T-helper 2 cell treated with Interferon-gamma antibody and Interleukin-4, amounts not matched to agents 100 ng/mL and 5 ng/mL, for 36 hours (primary cell): ENCODE results near the gene DTNB. TPM values are rescaled to one million over a fixed set of nuclear protein-coding genes. Genes with fewer than 3 reads are reported as not detected.

Experiments used
- intact Hi-C: fragments of 100-400 bp; cut with micrococcal nuclease; formaldehyde crosslinking; loops from one replicate; pipeline ENCODE4 v1.15.1; 2023
- total RNA-seq: library from RNA; stranded (reverse); gene quantifications from 2 replicates; pipeline ENCODE4 v1.2.3, GENCODE V29; 2022

Gene DTNB
- total RNA-seq, 1 donor from 2014 or later = 24.7 TPM

DNA sequence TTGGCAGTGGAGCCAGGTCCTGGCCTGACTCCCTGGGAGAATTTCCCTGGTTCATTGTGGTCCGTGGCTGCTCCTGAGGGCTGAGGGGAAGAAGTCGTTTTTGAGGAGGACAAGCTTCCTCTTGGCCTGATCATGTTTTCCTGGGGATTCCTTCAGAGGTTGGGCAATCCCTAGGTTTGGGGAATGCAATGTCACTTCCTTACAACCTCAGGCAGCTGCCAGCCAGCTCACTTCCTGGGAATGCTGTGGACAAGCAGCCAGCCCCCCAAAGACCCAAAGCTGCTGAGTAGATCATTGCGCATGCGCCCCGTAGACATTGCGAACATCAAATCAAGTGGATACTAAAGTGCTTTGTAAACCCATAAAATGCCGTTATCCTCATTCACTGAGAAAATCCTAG lies 324.0 kb downstream of the DTNB start:
- intact Hi-C loops = loop anchor here (10.0 kb wide), 1 partner anchor 325 kb away; the partner anchor contains the start of gene DTNB

DNA sequence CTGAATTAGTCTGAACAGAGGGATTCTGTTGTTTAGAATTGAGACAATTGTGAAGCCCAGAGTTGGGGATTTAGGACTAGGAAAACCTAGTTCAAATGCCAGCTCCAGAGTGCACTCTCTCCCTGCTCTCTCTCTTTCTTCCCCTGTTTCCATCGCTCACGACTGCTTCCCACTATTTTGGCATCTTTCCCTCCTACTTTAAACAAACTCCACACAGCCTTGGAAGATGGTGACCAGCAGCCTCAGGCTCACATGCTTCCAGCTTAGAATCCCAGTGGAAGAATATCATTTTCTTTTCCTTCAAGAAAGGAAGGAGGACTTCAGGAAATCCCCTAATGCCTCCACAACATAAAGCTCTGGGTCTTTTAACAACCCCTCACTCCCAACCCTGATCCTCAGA lies 325.5 kb downstream of the DTNB start:
- intact Hi-C loops = loop anchor here (10.0 kb wide), 1 partner anchor 327 kb away; the partner anchor contains the start of gene DTNB

DNA sequence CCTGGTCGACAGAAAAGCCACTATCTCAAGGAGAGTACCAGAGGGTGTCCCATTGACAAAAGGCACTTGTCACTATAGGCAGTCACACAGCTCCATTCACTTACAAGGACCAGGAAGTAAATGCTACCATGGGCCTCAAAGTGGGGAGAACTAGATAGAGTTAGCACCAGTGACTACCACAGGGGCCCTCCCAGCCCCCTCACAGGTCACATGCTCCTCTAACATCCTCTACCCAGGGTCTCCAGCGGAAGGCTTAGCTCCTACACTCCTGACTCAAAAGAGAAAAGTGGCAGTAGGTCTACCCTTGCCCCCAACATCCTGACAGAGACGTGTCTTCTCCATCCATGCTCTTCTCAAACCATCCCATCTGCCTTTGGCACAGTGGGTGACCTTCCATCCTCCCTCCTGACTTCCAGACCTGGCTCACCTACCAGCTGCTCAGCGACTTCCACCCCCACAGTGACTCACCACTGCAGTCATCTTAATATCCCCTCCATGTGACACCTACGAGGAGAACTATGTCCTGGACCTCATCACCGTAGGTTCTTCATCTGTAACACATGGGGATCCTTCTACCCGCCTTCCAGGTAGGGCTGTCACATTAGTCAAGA lies 326.1 kb downstream of the DTNB start:
- intact Hi-C loops = loop anchor here (10.0 kb wide), 1 partner anchor 327 kb away; the partner anchor contains the start of gene DTNB

DNA sequence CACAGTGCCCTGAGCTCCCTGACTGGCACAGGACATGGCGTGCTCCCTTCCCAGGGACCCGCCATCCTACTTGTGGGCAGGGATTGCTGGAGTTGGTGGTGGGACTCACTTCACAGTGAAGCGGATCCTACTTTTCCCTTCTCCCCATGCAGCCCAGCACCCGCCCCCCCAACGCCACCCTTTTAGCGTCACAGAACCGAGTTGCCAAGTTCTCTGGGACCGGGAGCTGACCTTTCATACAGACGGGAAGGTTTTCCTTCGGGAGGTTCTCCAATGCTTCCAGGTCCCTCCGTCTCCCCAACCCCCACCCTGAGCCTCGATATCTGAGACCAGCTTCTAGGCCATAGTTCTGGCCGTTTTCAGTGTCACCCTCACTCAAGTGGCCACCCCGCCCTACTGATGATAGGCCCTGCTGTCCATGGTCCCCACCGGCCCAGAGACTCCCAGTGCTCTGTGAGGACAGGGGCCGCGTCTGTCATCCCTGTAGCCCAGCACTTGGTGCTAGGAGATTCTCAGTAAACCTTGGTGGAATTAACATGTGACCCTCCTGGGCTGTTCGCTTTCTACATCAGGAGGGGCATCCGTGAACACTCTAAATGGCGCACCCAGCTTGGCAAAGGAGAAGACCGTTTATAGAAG lies 330.1 kb downstream of the DTNB start:
- intact Hi-C loops = loop anchor here (5.0 to 10.0 kb wide), 2 partner anchors 41 to 331 kb away; partner anchors contain the start of gene DTNB

DNA sequence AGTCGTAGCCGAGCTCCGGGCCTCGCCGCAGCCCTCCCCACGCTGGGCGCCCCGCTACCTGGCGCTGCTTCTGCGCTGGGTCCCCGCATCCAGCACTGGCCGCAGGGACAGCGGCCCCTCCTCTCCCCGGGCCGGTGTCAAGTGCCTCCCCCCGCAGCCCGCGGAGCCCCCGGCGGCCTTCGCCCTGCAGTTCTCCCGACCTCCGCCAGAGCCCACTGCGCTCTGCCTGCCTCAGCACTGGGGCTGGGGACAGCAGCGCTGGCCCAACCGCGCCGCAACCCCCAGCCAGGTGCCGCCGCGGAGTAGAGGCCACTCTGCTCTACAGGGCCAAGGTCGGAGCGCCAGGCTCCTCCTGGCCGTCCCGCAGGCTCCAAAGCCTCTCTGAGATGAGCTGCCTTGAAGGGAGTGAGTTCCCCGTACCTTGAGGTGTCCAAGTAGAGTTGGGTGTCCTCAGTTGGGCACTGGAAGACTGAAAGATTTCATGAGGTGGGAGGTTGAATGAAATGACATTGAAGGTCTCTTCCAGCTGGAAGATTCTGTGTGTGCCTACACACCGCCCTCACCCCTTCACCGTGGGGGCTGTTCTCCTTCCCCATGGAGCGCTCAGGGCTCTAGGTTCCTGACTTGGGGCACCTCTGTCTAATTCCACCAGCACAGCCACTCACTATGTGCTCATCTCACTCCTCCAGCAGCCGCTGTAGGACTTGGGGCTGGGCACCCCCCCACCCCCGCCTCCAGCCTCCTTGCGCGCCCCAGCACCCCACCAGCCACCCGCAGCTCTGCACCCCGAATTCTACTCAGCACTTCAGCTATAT lies 330.8 kb downstream of the DTNB start:
- intact Hi-C loops = loop anchor here (1.0 to 10.0 kb wide), 6 partner anchors 20 to 332 kb away; partner anchors contain the start of gene DTNB

DNA sequence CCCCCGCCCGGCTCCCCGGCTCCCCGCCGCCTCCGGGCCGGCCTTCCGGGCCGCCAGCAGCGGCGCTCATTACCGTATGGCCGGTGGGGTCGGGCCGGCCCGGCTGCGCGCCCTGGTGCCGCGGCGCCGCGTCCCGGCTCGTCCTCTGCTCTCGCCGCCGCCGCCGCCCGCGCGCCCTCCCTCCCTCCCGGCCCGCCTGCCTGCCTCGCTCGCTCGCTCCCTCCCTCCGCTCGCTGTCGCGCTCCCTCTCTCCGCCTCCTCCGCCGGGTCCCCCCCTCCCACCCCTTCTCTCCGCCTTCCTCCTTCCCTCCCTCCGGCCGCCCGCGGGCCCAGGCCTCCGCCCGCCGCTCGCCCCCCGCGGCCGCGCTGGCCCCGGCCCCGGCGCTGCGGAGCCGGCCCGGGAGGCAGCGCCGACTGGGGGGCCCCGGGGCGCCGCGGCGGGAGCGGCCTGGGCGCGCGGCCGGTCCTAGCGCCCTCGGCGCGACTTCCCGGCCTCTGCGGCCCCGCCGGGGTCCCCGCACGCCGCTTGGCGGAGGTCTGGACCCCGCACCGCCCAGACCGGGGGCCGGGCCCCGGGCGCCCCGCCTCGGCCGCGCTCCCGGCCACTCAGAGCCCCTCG lies 331.5 kb downstream of the DTNB start, which contains the start of gene DNMT3A:
DNMT3A (minus strand) TSS at position 173 of the 619 bp plus-strand sequence. CDS start 27,941 bp downstream, outside the sequence.
- intact Hi-C loops = loop anchor here (1.0 to 10.0 kb wide), 7 partner anchors 20 to 333 kb away; partner anchors contain the start of gene DTNB

DNA sequence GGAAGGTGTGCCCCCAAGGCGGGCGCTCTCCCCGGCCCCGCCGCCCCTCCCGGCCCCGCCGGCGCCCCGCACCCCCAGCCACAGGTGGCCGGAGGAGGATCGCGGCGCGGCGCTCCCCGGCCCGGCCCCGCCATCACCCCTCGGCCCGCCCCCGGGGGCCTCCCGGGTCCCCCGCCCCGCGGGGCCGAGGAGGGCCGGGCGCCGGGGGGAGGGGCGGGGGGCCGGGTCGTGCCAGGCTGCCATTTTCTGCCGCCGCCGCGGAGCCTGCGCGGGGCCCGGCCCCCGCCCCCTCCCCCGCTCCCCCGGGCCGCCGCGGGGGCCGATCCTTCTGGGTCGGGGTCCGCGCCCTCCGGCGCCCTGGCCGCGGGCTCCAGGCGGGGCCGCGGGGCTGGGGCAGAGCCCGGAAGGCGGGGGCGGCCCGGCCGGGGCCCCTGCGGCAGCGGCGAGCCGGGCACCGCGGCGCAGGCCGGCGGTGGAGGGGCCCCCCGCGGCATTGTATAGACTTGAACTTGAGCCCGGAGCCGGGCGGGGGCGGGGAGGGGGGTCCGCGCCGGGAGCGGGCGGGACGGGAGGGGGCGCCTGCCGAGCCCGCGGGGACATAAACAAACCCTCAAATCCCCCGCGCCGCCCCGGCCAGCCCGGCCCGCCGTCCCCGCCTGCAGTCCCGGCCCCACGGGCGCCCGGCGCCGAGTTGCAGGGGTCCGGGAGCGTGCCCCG lies 332.2 kb downstream of the DTNB start:
- intact Hi-C loops = loop anchor here (2.0 to 10.0 kb wide), 3 partner anchors 26 to 334 kb away; partner anchors contain the start of gene DTNB

DNA sequence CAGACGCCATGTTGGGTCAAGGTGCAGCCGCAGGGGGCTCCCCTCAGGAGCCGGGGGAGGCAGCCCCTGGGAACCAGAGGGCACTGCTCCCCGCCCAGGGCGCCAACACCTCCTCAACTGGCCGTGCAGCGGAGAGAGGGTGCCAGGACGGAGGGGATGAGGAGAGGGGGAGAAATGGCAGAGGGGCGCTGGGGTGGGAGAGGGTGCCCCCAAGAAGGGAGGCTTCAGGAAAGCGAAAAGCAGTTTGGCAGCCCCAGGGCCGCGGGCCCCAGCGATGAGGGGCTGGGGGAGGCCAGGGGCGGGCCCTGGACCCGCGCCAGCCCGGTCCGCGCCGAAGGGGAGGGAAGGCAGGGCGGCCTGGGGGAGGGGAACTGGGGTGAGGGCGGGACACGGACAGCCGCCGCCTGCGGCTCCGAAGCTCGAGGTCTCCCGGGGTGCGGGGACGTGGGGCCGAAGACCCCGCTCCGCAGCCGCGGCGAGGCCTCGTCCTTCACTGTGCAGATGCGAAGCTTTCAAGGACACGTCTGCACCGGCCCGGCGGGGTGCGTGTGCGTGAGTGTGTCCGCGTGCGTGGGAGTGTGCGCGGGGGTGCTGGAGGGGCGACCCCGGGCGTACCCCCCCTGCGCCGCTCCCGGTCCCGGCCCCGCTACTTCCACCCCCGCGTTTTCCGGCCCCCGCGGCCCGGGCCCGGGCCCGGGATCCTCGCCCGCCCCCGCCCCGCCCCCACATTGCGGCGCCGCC lies 333.0 kb downstream of the DTNB start:
- intact Hi-C loops = loop anchor here (2.0 to 10.0 kb wide), 3 partner anchors 26 to 334 kb away; partner anchors contain the start of gene DTNB

DNA sequence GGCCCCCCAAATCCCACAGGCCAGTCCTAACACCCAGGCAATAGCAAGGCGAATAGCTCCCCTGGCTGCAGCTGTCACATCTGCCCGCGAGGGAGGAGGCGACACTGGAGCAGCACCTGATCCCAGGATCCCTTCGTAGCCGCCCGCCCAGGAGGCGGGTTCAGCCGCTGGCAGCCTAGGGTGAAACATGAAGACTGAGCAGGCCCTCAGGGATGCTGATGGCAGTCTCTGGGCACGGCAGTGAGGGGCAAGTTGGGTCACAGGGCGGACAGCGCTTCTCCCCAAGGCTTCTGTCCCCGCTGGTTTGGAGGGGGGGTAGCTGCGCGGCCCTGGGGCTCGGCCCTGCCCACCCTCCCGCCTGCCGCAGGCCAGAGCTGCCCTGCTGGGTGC lies 333.6 kb downstream of the DTNB start:
- intact Hi-C loops = loop anchor here (2.0 to 10.0 kb wide), 3 partner anchors 25 to 335 kb away; partner anchors contain the start of gene DTNB

DNA sequence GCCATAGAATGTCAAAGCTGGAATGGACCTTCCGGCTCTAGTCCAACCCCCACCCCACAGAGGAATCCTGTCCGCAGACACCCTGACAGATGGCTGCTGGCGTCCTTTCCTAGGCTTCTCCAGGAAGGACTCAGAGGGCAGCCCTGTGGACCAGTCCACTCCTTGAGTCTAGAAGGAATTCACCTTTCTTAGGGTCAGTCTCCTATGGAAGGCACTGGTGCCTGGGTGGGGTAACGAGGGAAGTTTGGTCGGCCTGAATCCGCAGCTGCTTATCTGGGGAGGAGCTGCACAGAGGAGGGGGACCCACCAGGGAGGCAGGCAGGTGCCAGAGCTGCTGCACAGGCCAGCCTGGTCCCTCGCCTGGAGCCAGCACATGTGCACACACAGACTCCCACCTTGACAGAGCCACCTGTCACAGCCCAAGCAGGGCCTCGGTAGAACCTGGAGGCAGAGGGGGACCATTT lies 334.1 kb downstream of the DTNB start:
- intact Hi-C loops = no loop called here

DNA sequence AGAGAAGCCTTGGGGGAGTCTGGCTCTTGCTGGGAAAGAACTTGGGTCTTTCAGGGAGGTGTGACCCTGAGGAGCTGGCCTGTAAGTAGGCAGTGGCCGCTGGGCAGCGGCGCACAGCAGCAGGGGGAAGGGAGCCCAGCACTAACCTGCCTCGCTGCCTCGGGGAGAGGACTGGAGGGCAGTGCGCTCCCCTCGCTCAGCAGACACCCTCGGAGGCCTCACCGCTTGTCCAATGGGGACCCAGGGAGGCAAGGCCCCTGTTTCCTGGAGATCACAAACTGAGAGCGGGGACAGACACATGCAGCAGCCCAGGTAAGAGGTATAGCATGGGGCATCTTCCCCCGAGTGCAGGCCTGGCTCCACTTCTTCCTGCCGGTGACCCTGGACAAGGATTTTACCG lies 335.0 kb downstream of the DTNB start:
- intact Hi-C loops = no loop called here

DNA sequence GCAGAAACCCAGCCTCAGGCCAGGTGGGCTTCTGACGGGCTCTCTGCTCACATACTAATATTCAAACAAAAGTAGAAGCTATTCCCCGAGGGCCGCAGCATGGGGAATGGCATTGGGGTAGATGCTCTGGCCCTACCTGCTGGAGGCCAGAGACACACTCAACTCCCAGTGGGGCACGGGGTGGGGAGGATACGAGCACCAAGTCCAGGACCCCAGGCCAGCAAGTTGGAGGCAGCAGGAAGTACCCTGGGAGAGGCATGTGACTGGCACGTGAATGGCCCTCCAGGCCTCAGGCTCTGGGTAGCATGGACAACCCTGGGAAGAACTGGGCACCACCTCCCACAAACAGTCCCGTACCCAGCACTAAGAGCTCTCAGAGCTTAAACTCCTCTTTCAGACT lies 335.5 kb downstream of the DTNB start:
- intact Hi-C loops = no loop called here

DNA sequence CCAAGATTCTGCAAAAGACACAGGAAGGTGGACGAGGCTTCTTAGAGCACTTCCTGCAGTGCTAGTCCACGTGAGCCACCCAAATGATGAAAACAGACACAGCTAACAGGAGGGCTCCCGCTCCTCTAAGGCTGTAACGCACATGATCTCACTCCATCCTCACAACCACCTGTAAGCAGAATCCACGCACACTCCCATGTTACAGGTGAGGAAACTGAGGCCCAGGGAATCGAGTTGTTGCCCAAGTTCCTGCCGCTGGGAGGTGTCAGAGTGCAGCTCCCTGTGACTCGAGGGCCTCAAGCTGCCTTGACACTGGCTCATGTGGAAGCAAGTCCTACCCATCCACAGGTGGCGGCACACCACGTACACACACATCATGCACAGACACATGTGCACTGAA lies 336.1 kb downstream of the DTNB start:
- intact Hi-C loops = no loop called here

DNA sequence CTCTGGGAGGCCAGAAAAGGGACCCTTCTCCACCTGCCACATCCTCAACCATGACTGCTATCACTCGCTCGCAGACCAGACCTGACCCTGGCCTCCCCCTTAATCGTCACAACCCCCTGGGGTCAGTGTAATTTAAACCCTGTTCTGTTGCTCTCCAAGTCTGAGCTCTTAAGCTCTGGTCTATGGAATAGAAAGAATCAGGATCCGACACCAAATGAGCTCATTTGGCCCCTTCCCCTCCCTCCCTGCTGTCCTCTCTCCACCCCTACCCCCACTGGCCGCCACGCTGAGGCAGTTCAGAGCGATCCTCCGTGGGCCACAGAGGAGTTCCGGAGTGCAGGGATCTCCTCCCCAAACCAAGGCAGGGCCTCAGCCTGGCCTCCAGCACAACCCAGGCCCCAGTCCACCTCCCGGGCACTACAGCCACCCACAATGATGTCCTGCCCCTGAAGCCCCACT lies 337.0 kb downstream of the DTNB start:
- intact Hi-C loops = no loop called here

DNA sequence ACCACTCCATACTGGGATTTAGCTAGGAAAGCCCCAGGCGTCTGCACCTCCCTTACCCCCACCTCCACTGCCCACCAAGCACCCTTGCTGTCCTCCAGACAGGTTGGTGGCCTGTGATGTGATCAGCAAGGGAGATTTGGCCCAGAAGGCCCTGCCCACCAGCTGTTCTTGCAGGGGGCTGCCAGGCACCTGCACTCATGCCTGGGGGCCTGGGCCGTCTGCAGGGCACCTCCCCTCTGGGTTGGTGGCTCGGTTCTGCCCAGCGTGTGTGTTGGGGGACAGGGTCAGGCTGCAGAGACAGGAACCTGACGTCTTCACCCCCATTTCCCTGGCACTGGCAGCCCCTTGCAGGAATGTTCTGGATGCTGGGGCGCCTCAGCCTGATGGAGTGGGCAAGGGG lies 337.4 kb downstream of the DTNB start:
- intact Hi-C loops = no loop called here

DNA sequence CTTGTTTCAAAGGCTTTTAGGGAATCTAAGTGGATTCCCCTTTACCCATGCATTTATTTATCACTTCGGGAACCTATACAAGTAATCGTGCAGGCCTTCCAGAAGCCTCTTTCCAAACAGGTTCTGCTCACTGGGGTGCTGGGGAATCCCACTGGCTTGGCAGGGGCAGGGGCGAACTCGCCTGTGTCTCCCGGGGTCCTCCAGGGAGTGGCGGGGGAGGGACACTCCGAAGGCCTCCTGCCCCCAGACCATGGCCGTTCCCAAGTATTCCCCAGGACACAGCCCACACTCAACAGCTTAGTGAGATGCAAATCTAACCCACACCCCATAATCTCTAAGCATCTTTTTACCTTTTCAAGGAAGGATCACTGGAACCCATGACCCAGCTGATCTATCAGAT lies 338.2 kb downstream of the DTNB start:
- intact Hi-C loops = no loop called here

DNA sequence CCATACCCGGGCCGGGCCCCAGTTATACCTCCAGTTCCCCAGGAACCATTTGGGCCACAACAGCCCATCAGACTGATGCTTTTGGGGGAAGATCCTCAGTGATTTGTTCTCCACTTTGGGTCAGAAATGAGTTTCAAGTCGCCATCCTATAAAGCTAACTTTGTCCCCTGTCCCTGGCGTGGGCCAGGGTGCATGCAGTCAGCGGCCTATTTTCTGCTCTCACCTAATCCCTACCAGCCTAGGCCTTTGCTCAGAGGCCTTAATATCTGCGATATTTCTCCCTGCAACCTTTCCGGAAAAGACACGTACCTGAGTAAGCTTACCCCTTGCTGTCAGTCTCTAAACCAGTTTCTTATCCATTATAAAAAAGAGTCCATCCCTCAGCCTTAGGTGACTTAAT lies 338.9 kb downstream of the DTNB start:
- intact Hi-C loops = no loop called here

DNA sequence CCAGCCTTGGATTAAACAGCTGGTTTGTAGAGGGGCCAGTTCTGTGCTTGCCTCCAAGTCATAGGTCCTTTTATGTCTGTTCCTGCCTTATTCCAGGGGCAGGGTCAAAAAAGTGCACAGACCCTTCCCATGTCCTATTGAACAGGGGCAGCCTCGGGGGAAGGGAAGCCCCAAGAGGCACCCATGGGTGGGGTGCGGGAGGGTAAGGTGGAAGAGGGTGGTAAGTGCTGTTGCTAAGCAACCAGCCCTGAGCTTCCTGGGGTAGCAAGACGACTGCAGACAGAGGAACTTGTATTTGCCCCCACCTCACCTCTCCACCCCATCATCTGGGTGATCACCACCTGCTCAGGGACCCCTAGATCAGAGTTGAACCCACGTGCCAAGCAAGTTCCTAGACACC lies 339.4 kb downstream of the DTNB start:
- intact Hi-C loops = no loop called here

DNA sequence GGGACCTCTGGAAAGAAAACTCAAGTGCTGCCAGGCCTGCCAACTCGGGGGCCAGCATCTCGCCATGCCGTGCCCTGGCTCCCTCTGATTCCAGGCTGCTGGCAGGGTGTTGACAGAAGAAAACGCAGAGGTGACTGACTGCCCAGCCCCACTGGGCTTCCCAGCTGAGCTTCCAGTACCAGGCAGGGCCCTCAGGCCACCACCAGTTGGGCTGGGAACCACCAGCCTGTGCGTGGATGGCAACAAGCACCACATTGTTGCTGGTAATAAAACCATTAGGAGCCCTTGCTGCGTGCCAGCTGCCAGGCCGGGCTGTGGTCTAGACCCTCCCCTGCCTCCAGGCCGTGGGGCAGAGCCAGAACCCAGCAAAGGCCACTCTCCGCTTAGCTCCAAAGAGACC lies 340.8 kb downstream of the DTNB start:
- intact Hi-C loops = no loop called here
